GM06990 (cell line): ENCODE data around the gene LIPE.

Experiments used
- DNase-seq: peaks from one replicate; pipeline ENCODE4 v3.0.0-alpha.2; 2011; ENCODE audit not compliant: insufficient read length; ENCODE audit errors: extremely low read depth
- H3K27me3 ChIP-seq: replicated peaks from 2 replicates; pipeline ENCODE4 v1.6.0; 2011; ENCODE audit warnings: low read length; ENCODE audit not compliant: control insufficient read depth, insufficient read depth
- H3K36me3 ChIP-seq: 2 replicates; pipeline ENCODE4 v1.5.1; 2011; ENCODE audit warnings: low read length; ENCODE audit not compliant: control insufficient read depth, insufficient read depth
- H3K4me3 ChIP-seq: replicated peaks from 2 replicates; pipeline ENCODE4 v1.5.1; 2011; ENCODE audit warnings: low read depth, mild to moderate bottlenecking, control low read depth, low read length
- CTCF ChIP-seq: IDR thresholded peaks from 2 replicates; pipeline ENCODE4 v1.5.1; 2011; ENCODE audit warnings: low read length, control low read depth, mild to moderate bottlenecking, inconsistent platforms; ENCODE audit not compliant: insufficient read depth, poor library complexity, severe bottlenecking

LIPE gene

GRCh38 chr19:42441049-42441445 lies 13.9 kb upstream of the LIPE start:
- no peak for DNase-seq
- no peak for TF ChIP-seq CTCF
- Histone ChIP-seq H3K36me3 (no peaks in the 10 kb centered on the region), H3K27me3 (no peaks in the 10 kb centered on the region), H3K4me3 (no peak overlapping the region)

DNA sequence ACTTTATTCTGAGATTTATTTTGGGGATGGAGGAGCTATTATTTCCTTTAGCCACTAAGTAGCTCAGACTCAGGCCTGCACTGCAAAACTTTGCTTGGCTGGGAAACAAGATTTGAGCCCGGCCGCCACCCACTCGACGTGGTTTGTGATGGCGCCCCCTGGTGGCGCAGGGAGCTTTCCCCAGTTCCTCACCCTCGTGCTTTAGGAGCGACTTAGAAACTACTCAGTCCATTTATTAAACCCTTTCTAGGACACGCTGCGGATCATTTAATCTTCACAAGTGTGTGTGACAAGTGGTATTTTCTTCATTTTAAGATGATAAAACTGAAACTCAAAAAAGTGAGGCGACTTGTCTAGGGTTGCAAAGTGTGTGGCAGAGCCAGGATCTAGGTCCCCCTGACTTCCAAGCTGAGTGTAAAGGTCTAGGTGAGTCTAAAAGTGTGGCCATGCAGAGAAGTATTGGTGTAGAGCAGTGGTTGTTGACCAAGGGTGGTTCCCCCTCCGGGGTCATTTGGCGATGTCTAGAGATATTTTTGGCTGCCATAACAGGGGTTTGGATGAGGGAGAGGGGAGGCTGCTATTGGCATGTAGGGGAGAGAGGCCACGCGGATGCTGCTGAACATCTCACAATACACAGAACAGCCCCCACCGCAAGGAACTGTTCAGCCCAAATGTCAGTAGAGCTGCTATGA lies 13.3 kb upstream of the LIPE start:
- H3K4me3 ChIP-seq, result no peak overlapping the region
- peak; percentile 68 for DNase-seq
- no peaks in the 10 kb centered on the region for H3K27me3 ChIP-seq
- TF ChIP-seq CTCF, result peak; percentile 98
- no peaks in the 10 kb centered on the region for H3K36me3 ChIP-seq

DNA sequence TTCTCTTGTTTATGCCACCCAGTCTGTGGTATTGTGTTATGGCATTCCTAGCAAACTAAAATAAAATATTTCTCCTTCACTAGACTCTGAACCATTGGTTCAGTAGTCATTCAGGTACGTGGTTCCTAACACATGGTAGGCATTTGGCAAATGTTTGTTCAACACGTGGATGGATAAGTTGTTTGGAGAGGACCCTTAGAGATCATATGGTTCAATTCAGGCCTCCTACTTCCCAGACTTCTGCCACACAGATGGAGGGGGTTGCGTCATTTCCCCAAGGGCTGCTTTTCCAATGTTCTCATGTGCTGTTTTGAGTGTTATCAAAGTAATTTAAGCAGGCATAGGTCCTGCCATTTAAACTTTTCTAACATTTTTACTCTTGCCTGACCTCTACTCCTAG lies 8.8 kb upstream of the LIPE start:
- no peak for DNase-seq
- Histone ChIP-seq H3K4me3 (no peak overlapping the region), H3K36me3 (no peaks in the 10 kb centered on the region), H3K27me3 (no peaks in the 10 kb centered on the region)
- no peak for TF ChIP-seq CTCF

DNA sequence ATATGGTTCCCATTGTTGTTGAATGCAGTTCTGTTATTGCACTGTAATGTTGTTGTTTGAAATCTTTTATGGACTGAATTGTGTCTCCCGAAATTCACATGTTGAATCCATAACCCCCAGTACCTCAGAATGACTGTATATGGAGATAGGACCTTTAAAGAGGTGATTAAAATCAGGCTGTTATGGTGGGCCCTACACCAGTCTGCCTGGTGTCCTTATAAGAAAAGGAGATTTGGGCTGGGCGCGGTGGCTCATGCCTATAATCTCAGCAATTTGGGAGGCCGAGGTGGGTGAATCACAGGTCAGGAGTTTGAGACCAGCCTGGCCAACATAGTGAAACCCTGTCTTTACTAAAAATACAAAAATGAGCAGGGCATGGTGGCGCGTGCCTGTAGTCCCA lies 8.1 kb upstream of the LIPE start:
- H3K27me3 ChIP-seq, result no peaks in the 10 kb centered on the region
- TF ChIP-seq CTCF, result no peak
- no peak overlapping the region for H3K4me3 ChIP-seq
- no peaks in the 10 kb centered on the region for H3K36me3 ChIP-seq
- no peak for DNase-seq

GRCh38 chr19:42433503-42434260 lies 6.5 kb upstream of the LIPE start:
- Histone ChIP-seq H3K4me3 (no peak overlapping the region), H3K36me3 (no peaks in the 10 kb centered on the region), H3K27me3 (no peaks in the 10 kb centered on the region)
- TF ChIP-seq CTCF, result peak; percentile 94
- peak; percentile 41 for DNase-seq

DNA sequence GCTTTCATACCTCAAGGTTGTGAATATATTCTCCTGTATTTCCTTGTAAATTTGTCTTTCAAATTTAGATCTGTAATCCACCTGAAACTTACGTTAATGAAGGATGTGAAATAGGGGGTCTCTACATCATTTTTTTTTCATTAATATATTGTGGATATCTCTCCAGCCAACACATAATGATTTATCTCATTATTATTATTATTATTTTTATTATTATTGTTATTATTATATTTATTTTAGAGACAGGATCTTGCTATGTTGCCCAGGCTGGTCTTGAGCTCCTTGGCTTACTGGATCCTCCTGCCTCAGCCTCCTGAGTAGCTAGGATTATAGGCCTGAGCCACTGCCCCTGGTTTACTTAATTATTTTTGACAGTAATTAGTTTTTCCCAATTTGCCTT lies 4.3 kb upstream of the LIPE start:
- DNase-seq, result no peak
- H3K36me3 ChIP-seq, result no peaks in the 10 kb centered on the region
- no peak for TF ChIP-seq CTCF
- no peak overlapping the region for H3K4me3 ChIP-seq
- H3K27me3 ChIP-seq, result no peaks in the 10 kb centered on the region
